Kidney (tissue), 14 donors: ENCODE measurements around the gene STEAP1B. TPM values are rescaled to one million over a fixed set of nuclear protein-coding genes. Genes with fewer than 3 reads are reported as not detected.

Experiments
- DNase-seq, 5 donors: peaks; one replicate each; pipeline ENCODE4 v3.0.0-alpha.2; 2013 to 2020
- FAIRE-seq: peaks from 2 replicates; lab custom pipeline; 2012; peaks lifted over from hg19 to GRCh38; lab: Jason Lieb, UNC
- H3K27ac ChIP-seq, 2 donors: one replicate each; pipeline ENCODE4 v1.7.0; 2013; ENCODE audit warnings: low read depth in 2 of 2, low read length in 2 of 2, inconsistent platforms in 1 of 2
- H3K27me3 ChIP-seq: one replicate; pipeline ENCODE4 v1.7.1; 2013; ENCODE audit warnings: low read length, inconsistent platforms; ENCODE audit not compliant: control insufficient read depth, insufficient read depth
- H3K36me3 ChIP-seq, 3 donors: one replicate each; pipeline versions ENCODE4 v1.7.0 to v1.7.1; 2013; ENCODE audit warnings: low read length in 3 of 3, control low read depth in 1 of 3, inconsistent platforms in 1 of 3; ENCODE audit not compliant: insufficient read depth in 3 of 3, control insufficient read depth in 2 of 3
- H3K4me1 ChIP-seq, 3 donors: one replicate each; pipeline versions ENCODE4 v1.7.0 to v1.7.1; 2013; ENCODE audit warnings: low read length in 3 of 3, inconsistent platforms in 1 of 3, low read depth in 1 of 3; ENCODE audit not compliant: control insufficient read depth in 2 of 3, insufficient read depth in 2 of 3
- H3K4me3 ChIP-seq, 3 donors: one replicate each; pipeline versions ENCODE4 v1.7.0 to v1.8.1; 2013; ENCODE audit warnings: low read length in 3 of 3, control low read depth in 1 of 3, inconsistent platforms in 1 of 3
- H3K9ac ChIP-seq, 3 donors: one replicate each; pipeline versions ENCODE4 v1.7.0 to v1.7.1; 2013; ENCODE audit warnings: low read length in 3 of 3, control low read depth in 1 of 3, inconsistent platforms in 1 of 3
- H3K9me3 ChIP-seq, 3 donors: one replicate each; pipeline versions ENCODE4 v1.7.0 to v1.7.1; 2013; ENCODE audit warnings: low read length in 3 of 3, control low read depth in 1 of 3, inconsistent platforms in 1 of 3; ENCODE audit not compliant: control insufficient read depth in 2 of 3, insufficient read depth in 1 of 3
- CTCF ChIP-seq: IDR thresholded peaks from 3 replicates; pipeline ENCODE4 v1.5.1; 2012; ENCODE audit warnings: mild to moderate bottlenecking, moderate library complexity, borderline replicate concordance; ENCODE audit not compliant: insufficient read depth; ENCODE audit errors: extremely low read depth
- intact Hi-C: fragments of 100-400 bp; cut with DNase I; formaldehyde crosslinking; loops from one replicate; pipeline ENCODE4 v1.11.1; 2022
- polyA plus RNA-seq: library from polyadenylated mRNA; stranded (reverse); fragments of 350-450 nt; fragmentation: Illumina TruSeq; extraction: RNeasy Lipid Tissue Mini Kit (QIAGEN cat#74804); gene quantifications from one replicate; pipeline ENCODE4 v1.2.3, GENCODE V29; 2014; ENCODE audit warnings: low read depth, low replicate concordance; ENCODE audit not compliant: insufficient read depth
- total RNA-seq: library from RNA; stranded (reverse); fragmentation: NEBNext Ultra II Directional; extraction: Animal tissue kit (Norgen Biotek cat#: 25700); gene quantifications from one replicate; pipeline ENCODE4 v1.2.1, GENCODE V29; 2021
- donor health status: control.
- donor health status: control.
- donor health status: control.
- donor health status: control.
- donor health status: control.
- donor health status: DM: yes; HTN: yes; CAD: no.
- donor health status: Normal renal cell carcinoma (clear cell type).

Gene STEAP1B
- total and polyA plus RNA-seq, 2 donors from 2014 or later: 0.79 TPM; not detected in 1

DNA sequence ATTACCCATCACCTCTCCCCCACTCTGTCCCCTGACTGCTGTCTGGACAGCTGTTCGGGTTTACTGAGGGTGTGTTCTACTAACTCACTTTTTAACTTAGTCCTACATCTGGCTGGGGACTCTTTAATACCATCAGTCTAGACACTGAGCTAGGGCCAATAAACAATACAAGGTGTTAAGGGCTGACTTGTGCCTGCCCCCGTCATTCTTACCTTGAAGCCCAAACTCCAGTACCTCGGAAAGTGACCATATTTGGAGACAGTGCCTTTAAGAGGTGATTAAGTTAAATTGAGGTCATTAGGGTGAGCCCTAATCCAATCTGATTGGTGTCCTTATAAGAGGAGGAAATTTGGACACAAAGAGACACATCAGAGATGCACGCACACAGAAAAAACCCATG is 35.7 kb downstream of the STEAP1B start:
- no peaks in the 10 kb centered on the region for H3K36me3 ChIP-seq
- no peak overlapping the region for H3K9ac ChIP-seq
- no peaks in the 10 kb centered on the region for H3K27me3 ChIP-seq
- FAIRE-seq: no peak
- DNase-seq: no peak
- intact Hi-C loops: no loop called here
- H3K4me1 ChIP-seq: no peaks in the 10 kb centered on the region
- TF ChIP-seq CTCF: no peak
- no peak overlapping the region for H3K4me3 ChIP-seq
- no peak overlapping the region for H3K27ac ChIP-seq
- no peaks in the 10 kb centered on the region for H3K9me3 ChIP-seq

GRCh38 chr7:22460363-22460988 is 39.5 kb downstream of the STEAP1B start:
- no peak overlapping the region for H3K27ac ChIP-seq
- no peaks in the 10 kb centered on the region for H3K27me3 ChIP-seq
- no peaks in the 10 kb centered on the region for H3K4me1 ChIP-seq
- no peak for DNase-seq
- H3K4me3 ChIP-seq: no peak overlapping the region
- TF ChIP-seq CTCF: no peak
- no peak overlapping the region for H3K9ac ChIP-seq
- FAIRE-seq: no peak
- H3K36me3 ChIP-seq: no peaks in the 10 kb centered on the region
- intact Hi-C loops: no loop called here
- no peaks in the 10 kb centered on the region for H3K9me3 ChIP-seq

DNA sequence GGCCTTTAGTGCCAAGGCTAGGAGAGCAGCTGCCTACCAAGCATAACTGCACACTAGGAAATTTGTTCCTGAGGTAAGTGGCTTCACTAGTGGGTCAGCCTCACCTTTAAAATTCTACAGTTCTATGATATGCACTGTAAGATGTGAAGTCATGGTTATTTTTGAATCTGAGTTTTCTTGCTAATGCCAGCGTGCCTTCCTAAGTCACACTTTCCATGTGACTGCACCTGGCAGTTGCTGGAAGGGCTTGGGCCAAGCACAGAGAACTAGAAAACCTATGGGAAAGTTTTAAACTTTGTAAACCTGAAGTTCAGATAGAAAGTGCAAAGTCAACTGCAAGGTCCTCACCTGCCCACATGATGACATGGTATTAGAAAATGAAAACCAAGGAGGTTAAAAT is 42.5 kb downstream of the STEAP1B start:
- H3K4me1 ChIP-seq: peaks cover 0 to under 1% (median 0%) of the 10 kb centered on the region in 3 donors
- H3K27ac ChIP-seq: no peak overlapping the region
- H3K4me3 ChIP-seq: no peak overlapping the region
- intact Hi-C loops: no loop called here
- no peaks in the 10 kb centered on the region for H3K36me3 ChIP-seq
- no peaks in the 10 kb centered on the region for H3K9me3 ChIP-seq
- DNase-seq (no peak), FAIRE-seq (no peak)
- H3K9ac ChIP-seq: no peak overlapping the region
- no peak for TF ChIP-seq CTCF
- no peaks in the 10 kb centered on the region for H3K27me3 ChIP-seq

- no peak for TF ChIP-seq CTCF
- H3K27me3 ChIP-seq: no peaks in the 10 kb centered on the region
- intact Hi-C loops: no loop called here
- H3K27ac ChIP-seq: no peak overlapping the region
- FAIRE-seq (no peak), DNase-seq (no peak)
- no peak overlapping the region for H3K9ac ChIP-seq
- no peak overlapping the region for H3K4me3 ChIP-seq
- no peaks in the 10 kb centered on the region for H3K9me3 ChIP-seq
- peaks cover 0 to 3% (median 0%) of the 10 kb centered on the region in 3 donors for H3K4me1 ChIP-seq
- H3K36me3 ChIP-seq: no peaks in the 10 kb centered on the region
These were observed 45.5 kb downstream of the STEAP1B start for GRCh38 chr7:22454446-22454845.
